Measurements from ENCODE around the gene KCNJ4.

DNA sequence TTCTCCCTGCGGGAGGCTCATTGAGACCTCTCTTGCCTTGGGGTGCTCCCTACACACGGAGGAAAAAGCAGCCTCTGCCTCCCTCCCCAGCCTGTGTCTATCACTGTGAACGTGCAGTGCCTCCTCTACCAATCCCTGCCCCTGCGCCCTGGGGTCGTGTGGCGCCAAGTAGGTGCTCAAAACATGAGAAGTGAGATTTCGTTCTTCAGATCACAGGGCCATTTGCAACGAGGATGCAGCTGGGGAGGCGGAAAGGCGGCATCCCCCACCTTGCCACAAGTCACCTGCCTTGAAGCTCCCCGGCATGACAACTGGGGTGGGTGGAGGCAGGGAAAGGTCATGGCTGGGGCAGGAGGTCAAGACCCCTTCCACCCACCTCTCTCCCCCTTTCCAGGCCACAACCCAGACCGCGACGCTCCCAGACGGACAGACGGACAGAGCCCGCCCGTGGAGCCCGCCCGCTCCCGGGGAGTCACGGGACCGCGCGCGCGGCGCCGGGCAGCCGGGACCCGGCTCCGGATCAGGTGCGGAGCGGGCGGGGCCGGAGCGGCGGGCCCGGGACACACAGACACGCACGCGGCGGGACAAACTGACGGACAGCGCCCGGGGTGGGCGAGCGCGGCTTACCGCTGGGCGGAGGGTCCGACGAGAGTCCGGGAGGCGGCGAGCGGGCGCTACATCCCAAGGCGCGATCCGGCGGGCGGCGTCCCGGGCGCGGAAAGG, 485 bp downstream of the KCNJ4 start:
- TF ChIP-seq, protein P1, sequence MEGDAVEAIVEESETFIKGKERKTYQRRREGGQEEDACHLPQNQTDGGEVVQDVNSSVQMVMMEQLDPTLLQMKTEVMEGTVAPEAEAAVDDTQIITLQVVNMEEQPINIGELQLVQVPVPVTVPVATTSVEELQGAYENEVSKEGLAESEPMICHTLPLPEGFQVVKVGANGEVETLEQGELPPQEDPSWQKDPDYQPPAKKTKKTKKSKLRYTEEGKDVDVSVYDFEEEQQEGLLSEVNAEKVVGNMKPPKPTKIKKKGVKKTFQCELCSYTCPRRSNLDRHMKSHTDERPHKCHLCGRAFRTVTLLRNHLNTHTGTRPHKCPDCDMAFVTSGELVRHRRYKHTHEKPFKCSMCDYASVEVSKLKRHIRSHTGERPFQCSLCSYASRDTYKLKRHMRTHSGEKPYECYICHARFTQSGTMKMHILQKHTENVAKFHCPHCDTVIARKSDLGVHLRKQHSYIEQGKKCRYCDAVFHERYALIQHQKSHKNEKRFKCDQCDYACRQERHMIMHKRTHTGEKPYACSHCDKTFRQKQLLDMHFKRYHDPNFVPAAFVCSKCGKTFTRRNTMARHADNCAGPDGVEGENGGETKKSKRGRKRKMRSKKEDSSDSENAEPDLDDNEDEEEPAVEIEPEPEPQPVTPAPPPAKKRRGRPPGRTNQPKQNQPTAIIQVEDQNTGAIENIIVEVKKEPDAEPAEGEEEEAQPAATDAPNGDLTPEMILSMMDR (IDR thresholded peaks at IDR 0.05; ENCODE audit: low read length), result no peak
- TF ChIP-seq EZH2 (optimal IDR thresholded peaks at IDR 0.05; ENCODE audit: low read depth, low read length), result no peak

All from MM.1S (cell line).